HG02610 (cell line): ENCODE results near the gene CXCL11.
A peak's percentile ranks its signal among the peaks of the same experiment; 100 is the strongest.
"Not testable (repeated sequence)": the region's sequence is repeated elsewhere in the genome, so short reads cannot be mapped to it uniquely, and the experiment has no call there.

Source experiments
- ATAC-seq: cut with Tn5 transposase; IDR thresholded peaks from one replicate; pipeline ENCODE4 v1.9.1; 2021; ENCODE audit warnings: mild to moderate bottlenecking, moderate library complexity; ENCODE audit not compliant: unreplicated experiment

CXCL11 gene

GRCh38 chr4:76035799-76036380, at the start of gene CXCL11:
Gene CXCL11, minus strand, starts transcription at chr4:76036070. Its CDS starts 83 bp downstream, at chr4:76035987.
- no peak for ATAC-seq

- no peak for ATAC-seq
These were observed 48.7 kb upstream of the CXCL11 start for GRCh38 chr4:76084542-76084941.

DNA sequence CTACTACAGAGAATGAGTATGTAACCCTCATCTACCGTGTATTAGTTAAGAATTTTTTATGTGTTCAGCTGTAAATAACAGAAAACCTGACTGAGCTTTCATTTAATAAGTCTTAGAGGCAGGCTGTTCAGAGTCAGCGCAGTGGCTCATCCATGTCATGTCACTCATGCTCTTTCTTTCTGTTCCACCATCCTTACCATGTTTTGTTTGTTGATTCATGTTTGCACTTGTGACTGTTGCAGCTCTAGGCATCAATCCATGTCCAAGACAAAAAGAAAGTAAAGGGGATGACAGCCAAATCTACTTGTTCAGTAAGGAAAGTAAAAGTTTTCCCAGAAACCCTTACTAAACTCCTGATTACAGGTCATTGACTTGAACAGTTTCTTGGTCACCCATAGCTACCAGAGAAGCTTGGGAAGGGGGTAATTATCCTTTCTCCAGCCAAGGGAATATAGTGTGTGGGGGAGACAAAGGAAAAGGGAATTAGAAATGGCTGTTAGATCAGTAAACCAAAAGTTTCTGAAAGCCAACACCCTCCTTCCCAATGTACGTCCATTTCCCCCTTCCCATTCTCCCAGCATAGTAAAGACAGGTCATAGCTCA, 47.6 kb upstream of the CXCL11 start:
- ATAC-seq = no peak

DNA sequence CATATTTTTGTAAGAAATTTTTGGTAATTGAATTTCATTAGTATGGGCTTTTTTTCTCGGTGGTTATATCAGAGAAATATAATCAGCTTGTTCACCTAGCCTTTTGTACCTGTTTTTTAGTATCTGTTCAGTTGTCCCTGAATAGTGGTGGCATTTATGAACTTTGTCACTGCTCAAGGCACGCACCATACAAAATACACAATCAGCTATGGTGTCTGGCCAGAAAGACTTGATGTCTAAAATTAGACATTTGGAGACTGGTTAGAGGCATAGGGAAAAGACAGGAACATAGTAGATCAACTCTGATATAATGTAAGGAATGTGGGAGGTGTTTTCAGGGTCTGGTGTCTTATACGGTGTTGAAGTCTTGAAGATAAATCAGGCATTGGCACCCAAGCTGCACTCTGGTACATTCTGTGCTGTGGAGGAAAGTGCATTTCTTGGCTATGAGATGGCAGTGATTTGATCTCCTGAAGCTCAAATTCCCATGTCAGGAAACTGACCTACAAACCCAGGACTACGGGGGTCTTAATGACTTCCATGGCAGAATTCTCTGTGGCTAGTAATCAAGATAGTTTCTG, 42.3 kb upstream of the CXCL11 start:
- no peak for ATAC-seq

DNA sequence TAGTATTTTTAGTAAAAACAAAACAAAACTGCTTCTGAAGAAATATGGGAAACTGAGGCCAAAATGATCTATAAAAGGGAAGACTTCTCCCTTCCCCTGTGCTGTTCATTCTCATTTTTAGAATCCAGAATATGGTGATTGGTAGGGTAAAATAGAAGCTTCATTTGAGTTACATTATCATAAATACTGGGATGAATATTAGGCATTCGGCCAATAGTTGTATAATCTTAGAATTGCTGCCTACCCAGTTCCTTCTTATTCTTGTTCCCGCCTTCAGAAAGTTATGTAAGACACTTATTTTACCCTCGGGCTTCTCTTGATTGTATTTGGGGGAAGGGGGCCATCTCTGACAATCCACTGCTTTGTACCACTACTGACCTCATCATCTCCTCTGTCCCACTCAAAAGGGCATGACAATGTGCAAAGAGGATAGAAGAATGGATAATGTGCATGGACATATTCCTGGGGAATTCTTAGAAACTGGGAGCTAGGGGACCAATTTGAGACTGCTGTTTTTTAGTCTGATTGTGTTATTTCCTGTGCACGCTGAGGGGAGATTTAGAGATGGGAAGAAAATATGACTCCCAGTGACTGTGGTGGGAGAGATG, 39.2 kb upstream of the CXCL11 start:
- ATAC-seq = no peak

GRCh38 chr4:76074468-76074867, 38.6 kb upstream of the CXCL11 start, which contains the start of gene ART3:
Gene ART3, plus strand, starts transcription at chr4:76074709. Its CDS starts 1,181 bp downstream, at chr4:76075890.
- ATAC-seq = no peak

GRCh38 chr4:76072760-76073159, 36.9 kb upstream of the CXCL11 start:
- ATAC-seq = no peak

- peak; percentile 77 for ATAC-seq
These were observed 31.9 kb upstream of the CXCL11 start for GRCh38 chr4:76067652-76068286.

GRCh38 chr4:76066546-76066945, 30.7 kb upstream of the CXCL11 start:
- no peak for ATAC-seq

- ATAC-seq = peak; percentile 51
These were observed 26.1 kb upstream of the CXCL11 start for GRCh38 chr4:76061982-76062381.

DNA sequence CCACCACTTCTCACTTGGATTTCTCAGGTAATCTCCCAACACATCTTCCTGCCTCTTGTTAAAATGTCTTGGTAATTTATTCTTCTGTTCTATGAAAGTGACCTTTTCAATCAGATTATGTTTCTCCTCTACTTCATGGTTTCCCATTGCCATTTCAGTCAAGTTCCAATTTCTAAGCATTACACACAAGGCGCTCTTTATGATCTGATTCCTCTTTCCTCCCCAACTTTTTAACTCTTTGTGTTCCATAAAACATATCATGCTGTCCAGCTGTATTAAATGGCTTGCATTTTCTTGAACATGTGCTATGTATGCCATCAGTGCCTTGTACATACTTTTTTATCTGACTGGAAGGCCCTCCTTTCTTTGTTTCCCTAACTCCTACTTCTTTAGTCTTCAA, 25.6 kb upstream of the CXCL11 start:
- no peak for ATAC-seq

DNA sequence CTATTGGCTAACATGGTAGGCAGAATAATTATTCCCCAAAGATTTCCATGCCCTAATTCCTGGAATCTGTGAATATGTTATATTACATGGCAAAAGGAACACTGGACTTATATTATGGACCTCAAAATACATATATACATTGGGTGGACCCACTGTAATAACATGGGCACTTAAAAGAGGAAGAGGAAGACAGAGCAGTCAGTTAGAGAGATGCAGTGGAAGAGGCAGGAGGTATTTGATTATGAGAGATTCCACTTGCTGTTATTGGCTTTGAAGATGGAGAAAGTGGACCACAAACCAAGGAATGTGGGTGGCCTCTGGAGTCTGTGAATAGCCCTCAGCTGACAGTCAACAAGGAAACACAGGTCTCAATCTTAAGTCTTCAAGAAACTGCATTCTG, 24.6 kb upstream of the CXCL11 start:
- no peak for ATAC-seq

- no peak for ATAC-seq
These were observed 23.9 kb upstream of the CXCL11 start for GRCh38 chr4:76059750-76060149.

DNA sequence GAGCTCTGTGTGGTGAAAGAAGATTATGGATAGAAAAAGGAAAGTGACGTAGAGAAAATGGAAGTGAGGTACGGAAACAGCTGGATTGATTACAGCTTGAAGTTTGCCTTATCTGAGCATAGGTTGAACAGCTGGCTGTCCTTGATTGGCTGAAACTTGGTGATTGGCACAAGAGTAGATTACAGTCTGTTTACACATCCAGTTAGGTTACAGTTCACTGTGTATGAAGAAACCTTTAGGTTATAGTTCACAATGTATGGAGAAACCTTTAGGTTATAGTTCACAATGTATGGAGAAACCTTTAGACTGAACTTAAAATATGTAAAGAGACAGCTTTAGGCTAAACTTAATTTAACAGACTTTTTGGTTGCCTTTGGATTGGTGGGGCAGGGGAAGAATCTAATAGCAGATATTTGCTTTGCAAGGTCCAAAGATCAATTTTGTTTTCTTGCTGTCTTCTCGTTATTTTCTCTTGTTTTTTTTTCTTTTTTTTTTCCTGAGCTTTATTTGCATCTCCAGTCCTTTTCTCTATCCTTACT, 23.1 kb upstream of the CXCL11 start:
- no peak for ATAC-seq

GRCh38 chr4:76058302-76058701, 22.4 kb upstream of the CXCL11 start:
- ATAC-seq = peak; percentile 71

GRCh38 chr4:76055421-76055820, 19.6 kb upstream of the CXCL11 start:
- ATAC-seq = no peak

DNA sequence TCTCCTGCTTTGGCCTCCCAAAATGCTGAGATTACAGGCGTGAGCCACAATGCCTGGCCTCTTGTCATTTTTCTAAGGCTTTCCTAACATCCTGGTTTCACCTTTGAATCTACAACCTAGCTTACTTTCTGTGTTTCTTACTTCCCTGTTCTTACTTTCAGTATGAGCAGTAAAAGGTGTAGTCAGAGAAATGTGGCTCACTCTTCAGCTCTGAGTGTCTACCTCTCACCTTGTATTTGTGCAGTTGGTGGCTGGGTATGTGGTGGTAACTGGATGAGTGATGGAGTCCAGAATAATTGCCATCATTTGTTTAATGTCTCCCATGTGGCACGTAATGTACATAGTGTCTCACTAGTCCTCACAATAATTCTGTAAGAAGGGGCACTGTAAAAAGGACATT, 19.1 kb upstream of the CXCL11 start:
- ATAC-seq = peak; percentile 95

DNA sequence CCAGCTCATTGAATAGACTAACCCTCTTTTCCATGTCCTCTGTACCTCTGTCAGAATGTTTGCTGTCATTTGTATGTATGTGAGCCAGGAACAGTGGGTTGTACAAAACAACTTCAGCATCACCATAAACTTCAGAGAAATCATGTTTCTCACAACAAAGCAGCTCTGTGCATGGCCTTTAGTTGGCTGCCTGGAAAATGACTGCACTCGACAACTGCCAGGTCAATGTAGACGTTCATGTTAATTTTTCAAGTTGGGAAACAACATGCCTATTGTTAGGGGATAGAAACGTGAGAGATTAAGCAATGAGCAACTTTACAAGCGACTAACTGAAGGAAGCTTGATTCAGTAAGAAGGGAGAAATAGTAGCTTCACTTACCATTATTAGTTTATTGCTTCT, 17.9 kb upstream of the CXCL11 start:
- no peak for ATAC-seq

DNA sequence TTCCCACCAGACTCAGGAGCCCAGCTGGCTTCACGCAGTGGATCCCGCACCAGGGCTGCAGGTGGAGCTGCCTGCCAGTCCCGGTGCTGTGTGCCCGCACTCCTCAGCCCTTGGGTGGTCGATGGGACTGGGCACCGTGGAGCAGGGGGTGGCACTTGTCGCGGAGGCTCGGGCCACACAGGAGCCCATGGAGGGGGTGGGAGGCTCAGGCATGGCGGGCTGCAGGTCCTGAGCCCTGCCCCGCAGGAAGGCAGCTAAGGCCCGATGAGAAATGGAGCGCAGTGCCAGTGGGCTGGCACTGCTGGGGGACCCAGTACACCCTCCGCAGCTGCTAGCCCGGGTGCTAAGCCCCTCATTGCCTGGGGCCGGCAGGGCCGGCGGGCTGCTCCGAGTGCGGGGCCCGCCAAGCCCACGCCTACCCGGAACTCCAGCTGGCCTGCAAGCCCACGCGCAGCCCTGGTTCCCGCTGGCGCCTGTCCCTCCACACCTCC, 14.7 kb upstream of the CXCL11 start:
- not testable (repeated sequence) for ATAC-seq

GRCh38 chr4:76049860-76050416, 14.1 kb upstream of the CXCL11 start:
- ATAC-seq = not testable (repeated sequence)

- not testable (repeated sequence) for ATAC-seq
These were observed 8.8 kb upstream of the CXCL11 start for GRCh38 chr4:76044686-76045085.
